HEK293 (cell line): ENCODE measurements around the gene SLC25A25.

Experiments
- CTCF ChIA-PET: fragments of 350-600 bp; formaldehyde crosslinking; extraction: SDS; loops from one replicate; lab custom pipeline; 2021; ENCODE audit warnings: antibody characterized with exemption; lab: Yijun Ruan, JAX
- POLR2A ChIA-PET: fragments of 300-600 bp; formaldehyde crosslinking; extraction: SDS; loops from one replicate; lab custom pipeline; 2020; ENCODE audit warnings: antibody characterized with exemption, inconsistent platforms; lab: Yijun Ruan, JAX
- H3K27ac ChIP-seq: fragments of 200-500 bp; sonication (Bioruptor generic); 2 replicates; pipeline ENCODE4 v1.5.1; 2014; ENCODE audit warnings: low read depth, low read length, control low read depth, inconsistent platforms; ENCODE audit errors: extremely low read depth
- H3K36me3 ChIP-seq, 2 experiments: fragments of 200-500 bp in 1 of 2; sonication (Bioruptor generic) in 1 of 2; 1 replicate in 1 of 2; 2 replicates in 1 of 2; pipeline ENCODE4 v1.5.1; 2014 to 2017; ENCODE audit warnings: inconsistent platforms in 2 of 2, low read length in 2 of 2; ENCODE audit not compliant: control insufficient read depth in 2 of 2, insufficient read depth in 1 of 2
- H3K4me1 ChIP-seq: fragments of 200-500 bp; sonication (Bioruptor generic); 2 replicates; pipeline ENCODE4 v1.5.1; 2014; ENCODE audit warnings: mild to moderate bottlenecking, low read length, inconsistent platforms; ENCODE audit not compliant: control insufficient read depth, insufficient read depth
- H3K4me3 ChIP-seq: 2 replicates; pipeline ENCODE4 v1.5.1; 2011; ENCODE audit warnings: low read depth, mild to moderate bottlenecking, control low read depth, low read length, moderate library complexity
- H3K9me3 ChIP-seq: fragments of 200-500 bp; sonication (Bioruptor generic); 2 replicates; pipeline ENCODE4 v1.5.1; 2014; ENCODE audit warnings: low read depth, low read length, inconsistent platforms; ENCODE audit not compliant: control insufficient read depth, insufficient read depth
- EGR2 ChIP-seq: fragments of 450-650 bp; formaldehyde crosslinking; IDR thresholded peaks from 2 replicates; pipeline ENCODE4 v1.5.1; 2016; ENCODE audit warnings: low read depth, missing biosample characterization, missing genetic modification characterization
- FEZF1 ChIP-seq: fragments of 450-650 bp; formaldehyde crosslinking; IDR thresholded peaks from 2 replicates; pipeline ENCODE4 v1.5.1; 2016; ENCODE audit warnings: missing biosample characterization, missing genetic modification characterization
- MEIS1 ChIP-seq: sonication (generic); formaldehyde crosslinking; IDR thresholded peaks from 2 replicates; pipeline ENCODE4 v1.8.1; 2022; ENCODE audit warnings: missing genetic modification reagents, mild to moderate bottlenecking, borderline replicate concordance
- OVOL3 ChIP-seq: fragments of 450-650 bp; formaldehyde crosslinking; IDR thresholded peaks from 2 replicates; pipeline ENCODE4 v1.5.1; 2016; ENCODE audit warnings: missing biosample characterization, missing genetic modification characterization
- PRDM1 ChIP-seq: fragments of 450-650 bp; formaldehyde crosslinking; IDR thresholded peaks from 2 replicates; pipeline ENCODE4; 2016; ENCODE audit warnings: missing biosample characterization, missing genetic modification characterization
- SETDB1 ChIP-seq: IDR thresholded peaks from one replicate; pipeline ENCODE4 v1.6.1; 2017; ENCODE audit warnings: mild to moderate bottlenecking, low read length, moderate library complexity, mixed read lengths; ENCODE audit not compliant: insufficient read length
- ZBTB20 ChIP-seq: fragments of 450-650 bp; formaldehyde crosslinking; IDR thresholded peaks from 2 replicates; pipeline ENCODE4 v1.5.1; 2016; ENCODE audit warnings: missing biosample characterization, missing genetic modification characterization
- ZEB2 ChIP-seq: fragments of 450-650 bp; formaldehyde crosslinking; IDR thresholded peaks from 2 replicates; pipeline ENCODE4 v1.5.1; 2016; ENCODE audit warnings: missing biosample characterization, missing genetic modification characterization
- ZNF202 ChIP-seq: fragments of 450-650 bp; formaldehyde crosslinking; IDR thresholded peaks from 2 replicates; pipeline ENCODE4 v1.5.1; 2016; ENCODE audit warnings: missing biosample characterization, missing genetic modification characterization, borderline replicate concordance
- ZNF211 ChIP-seq: fragments of 450-650 bp; formaldehyde crosslinking; IDR thresholded peaks from 2 replicates; pipeline ENCODE4 v1.5.1; 2016; ENCODE audit warnings: low read depth, missing biosample characterization, missing genetic modification characterization
- ZNF23 ChIP-seq: fragments of 450-650 bp; formaldehyde crosslinking; IDR thresholded peaks from 2 replicates; pipeline ENCODE4 v1.5.1; 2016; ENCODE audit warnings: missing biosample characterization, missing genetic modification characterization, borderline replicate concordance
- ZNF248 ChIP-seq: fragments of 450-650 bp; formaldehyde crosslinking; IDR thresholded peaks from 2 replicates; pipeline ENCODE4 v1.5.1; 2017; ENCODE audit warnings: missing biosample characterization, missing genetic modification characterization
- ZNF37A ChIP-seq: fragments of 450-650 bp; IDR thresholded peaks from 2 replicates; pipeline ENCODE4 v1.5.1; 2018; ENCODE audit warnings: missing biosample characterization, missing genetic modification characterization
- ZNF404 ChIP-seq: fragments of 450-650 bp; formaldehyde crosslinking; IDR thresholded peaks from 2 replicates; pipeline ENCODE4 v1.5.1; 2017; ENCODE audit warnings: missing biosample characterization, missing genetic modification characterization
- ZNF473 ChIP-seq: fragments of 450-650 bp; formaldehyde crosslinking; IDR thresholded peaks from 2 replicates; pipeline ENCODE4 v1.5.1; 2017; ENCODE audit warnings: missing biosample characterization, missing genetic modification characterization
- ZNF48 ChIP-seq: fragments of 450-650 bp; formaldehyde crosslinking; IDR thresholded peaks from 2 replicates; pipeline ENCODE4 v1.5.1; 2016; ENCODE audit warnings: missing biosample characterization, missing genetic modification characterization
- ZNF544 ChIP-seq: fragments of 450-650 bp; formaldehyde crosslinking; IDR thresholded peaks from 2 replicates; pipeline ENCODE4 v1.5.0; 2017; ENCODE audit warnings: missing biosample characterization, missing genetic modification characterization
- ZNF596 ChIP-seq: fragments of 450-650 bp; IDR thresholded peaks from 2 replicates; pipeline ENCODE4 v1.5.0; 2018; ENCODE audit warnings: missing biosample characterization, mild to moderate bottlenecking, missing genetic modification characterization, moderate library complexity
- ZNF600 ChIP-seq: fragments of 450-650 bp; formaldehyde crosslinking; IDR thresholded peaks from 2 replicates; pipeline ENCODE4 v1.5.1; 2016; ENCODE audit warnings: missing biosample characterization, missing genetic modification characterization
- ZNF768 ChIP-seq: fragments of 450-650 bp; formaldehyde crosslinking; IDR thresholded peaks from 2 replicates; pipeline ENCODE4 v1.5.1; 2018; ENCODE audit warnings: missing biosample characterization, mild to moderate bottlenecking, missing genetic modification characterization
- ZSCAN30 ChIP-seq: fragments of 450-650 bp; IDR thresholded peaks from 2 replicates; pipeline ENCODE4 v1.5.1; 2018; ENCODE audit warnings: missing biosample characterization, mild to moderate bottlenecking, missing genetic modification characterization, moderate library complexity
- TF ChIP-seq, protein P1 (sequence below): fragments of 450-650 bp; IDR thresholded peaks from 2 replicates; pipeline ENCODE4 v1.5.1; 2018; ENCODE audit warnings: missing biosample characterization, missing genetic modification characterization
- TF ChIP-seq, protein P2 (sequence below): fragments of 450-650 bp; formaldehyde crosslinking; IDR thresholded peaks from 2 replicates; pipeline ENCODE4 v1.5.1; 2016; ENCODE audit warnings: missing biosample characterization, missing genetic modification characterization
- TF ChIP-seq, protein P3 (sequence below): fragments of 450-650 bp; formaldehyde crosslinking; IDR thresholded peaks from 2 replicates; pipeline ENCODE4 v1.5.1; 2016; ENCODE audit warnings: missing biosample characterization, missing genetic modification characterization, low read depth

SLC25A25 gene

DNA sequence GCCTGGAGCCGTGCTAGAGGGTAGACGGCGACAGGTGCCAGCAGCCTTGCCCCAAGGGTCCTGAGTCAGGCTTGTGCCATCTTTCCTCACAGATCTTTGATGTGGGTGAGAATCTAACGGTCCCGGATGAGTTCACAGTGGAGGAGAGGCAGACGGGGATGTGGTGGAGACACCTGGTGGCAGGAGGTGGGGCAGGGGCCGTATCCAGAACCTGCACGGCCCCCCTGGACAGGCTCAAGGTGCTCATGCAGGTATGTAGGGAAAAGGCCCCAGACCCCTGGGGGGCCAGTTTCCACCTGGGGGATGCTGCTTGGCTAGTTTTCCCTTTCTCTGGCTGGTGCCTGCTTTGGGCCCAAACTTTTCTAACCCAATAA lies 35.5 kb downstream of the SLC25A25 start (continued):
- no peak for TF ChIP-seq ZNF202

DNA sequence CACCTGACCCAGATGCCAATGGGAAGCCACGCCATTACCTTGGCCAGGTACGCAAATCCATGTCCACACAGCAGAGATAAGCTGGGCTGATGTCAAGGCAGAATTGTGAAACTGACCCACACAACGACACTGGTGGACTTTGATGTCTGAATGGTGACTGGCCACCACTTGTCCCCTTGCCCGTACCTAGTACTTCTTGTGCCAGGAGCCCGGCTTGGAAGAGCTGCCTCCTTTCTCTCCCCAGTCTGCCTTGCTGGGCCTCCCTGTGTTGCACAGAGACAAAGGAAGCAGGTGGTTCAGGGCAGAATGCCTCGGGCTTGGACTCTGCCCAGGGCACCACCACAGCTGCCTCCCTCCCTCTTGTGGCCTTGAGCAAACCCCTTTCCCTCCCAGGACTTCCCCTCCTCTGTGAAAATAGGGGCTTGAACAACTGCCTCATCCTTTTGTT lies 36.2 kb downstream of the SLC25A25 start:
- Histone ChIP-seq H3K27ac (no peak overlapping the region), H3K9me3 (no peaks in the 10 kb centered on the region), H3K36me3 (peaks cover 0 to 75% of the 10 kb centered on the region in 2 experiments; a peak in 2 of 3 replicates), H3K4me1 (no peaks in the 10 kb centered on the region), H3K4me3 (no peak overlapping the region)
- POLR2A ChIA-PET = interaction anchor here (0.8 kb wide), 1 partner anchor 10 kb away, joined by 3 read pairs; no protein-coding TSS in a partner anchor
- TF ChIP-seq, protein P1, sequence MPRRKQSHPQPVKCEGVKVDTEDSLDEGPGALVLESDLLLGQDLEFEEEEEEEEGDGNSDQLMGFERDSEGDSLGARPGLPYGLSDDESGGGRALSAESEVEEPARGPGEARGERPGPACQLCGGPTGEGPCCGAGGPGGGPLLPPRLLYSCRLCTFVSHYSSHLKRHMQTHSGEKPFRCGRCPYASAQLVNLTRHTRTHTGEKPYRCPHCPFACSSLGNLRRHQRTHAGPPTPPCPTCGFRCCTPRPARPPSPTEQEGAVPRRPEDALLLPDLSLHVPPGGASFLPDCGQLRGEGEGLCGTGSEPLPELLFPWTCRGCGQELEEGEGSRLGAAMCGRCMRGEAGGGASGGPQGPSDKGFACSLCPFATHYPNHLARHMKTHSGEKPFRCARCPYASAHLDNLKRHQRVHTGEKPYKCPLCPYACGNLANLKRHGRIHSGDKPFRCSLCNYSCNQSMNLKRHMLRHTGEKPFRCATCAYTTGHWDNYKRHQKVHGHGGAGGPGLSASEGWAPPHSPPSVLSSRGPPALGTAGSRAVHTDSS = no peak
- TF ChIP-seq ZNF23 (tag by site-specific recombination) = no peak
- TF ChIP-seq ZNF600 = no peak
- no peak for TF ChIP-seq ZNF404 (tag by site-specific recombination)
- no peak for TF ChIP-seq ZNF248 (tag by site-specific recombination)
- TF ChIP-seq ZNF768 (tag by site-specific recombination) = no peak
- TF ChIP-seq ZSCAN30 (tag by site-specific recombination) = no peak
- TF ChIP-seq OVOL3 (tag by site-specific recombination) = no peak
- no peak for TF ChIP-seq PRDM1
- no peak for TF ChIP-seq EGR2
- TF ChIP-seq ZNF48 = no peak
- no peak for TF ChIP-seq ZNF37A (tag by site-specific recombination)
- TF ChIP-seq ZNF211 (tag by site-specific recombination) = no peak
- no peak for TF ChIP-seq FEZF1 (tag by site-specific recombination)
- TF ChIP-seq, protein P2, sequence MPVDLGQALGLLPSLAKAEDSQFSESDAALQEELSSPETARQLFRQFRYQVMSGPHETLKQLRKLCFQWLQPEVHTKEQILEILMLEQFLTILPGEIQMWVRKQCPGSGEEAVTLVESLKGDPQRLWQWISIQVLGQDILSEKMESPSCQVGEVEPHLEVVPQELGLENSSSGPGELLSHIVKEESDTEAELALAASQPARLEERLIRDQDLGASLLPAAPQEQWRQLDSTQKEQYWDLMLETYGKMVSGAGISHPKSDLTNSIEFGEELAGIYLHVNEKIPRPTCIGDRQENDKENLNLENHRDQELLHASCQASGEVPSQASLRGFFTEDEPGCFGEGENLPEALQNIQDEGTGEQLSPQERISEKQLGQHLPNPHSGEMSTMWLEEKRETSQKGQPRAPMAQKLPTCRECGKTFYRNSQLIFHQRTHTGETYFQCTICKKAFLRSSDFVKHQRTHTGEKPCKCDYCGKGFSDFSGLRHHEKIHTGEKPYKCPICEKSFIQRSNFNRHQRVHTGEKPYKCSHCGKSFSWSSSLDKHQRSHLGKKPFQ (tag by site-specific recombination) = no peak
- TF ChIP-seq ZNF544 = no peak
- TF ChIP-seq ZEB2 (tag by site-specific recombination) = no peak
- CTCF ChIA-PET = interaction anchor here (0.7 to 8.0 kb wide), 4 partner anchors 10 to 163 kb away, joined by 3 to 88 read pairs (median 4); no protein-coding TSS in a partner anchor

DNA sequence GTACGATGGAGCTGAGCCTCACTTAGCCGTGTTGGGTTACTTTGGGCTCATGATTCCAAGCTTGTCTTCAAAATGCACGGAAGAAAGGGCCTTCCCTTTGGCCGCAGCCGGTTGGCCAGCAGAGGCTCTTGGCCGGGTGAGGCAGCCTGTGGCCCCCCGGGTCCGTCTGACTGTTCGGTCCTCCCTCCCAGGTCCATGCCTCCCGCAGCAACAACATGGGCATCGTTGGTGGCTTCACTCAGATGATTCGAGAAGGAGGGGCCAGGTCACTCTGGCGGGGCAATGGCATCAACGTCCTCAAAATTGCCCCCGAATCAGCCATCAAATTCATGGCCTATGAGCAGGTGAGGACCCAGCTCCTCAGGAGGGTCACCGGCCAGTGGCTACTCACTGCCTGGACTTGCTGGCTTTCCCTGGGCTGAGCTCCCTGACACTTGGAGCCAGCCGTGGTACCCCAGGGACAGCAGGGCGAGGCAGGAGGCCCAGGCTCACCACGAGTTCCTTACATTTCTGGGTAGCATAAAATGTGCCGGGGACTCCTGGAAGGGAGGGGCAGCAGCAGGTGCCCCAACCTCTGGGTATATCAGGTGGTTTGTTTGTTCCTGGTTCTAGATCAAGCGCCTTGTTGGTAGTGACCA lies 37.6 kb downstream of the SLC25A25 start:
- Histone ChIP-seq H3K36me3 (peaks cover 0 to 81% of the 10 kb centered on the region in 2 experiments; a peak in 2 of 3 replicates), H3K4me3 (no peak overlapping the region), H3K9me3 (no peaks in the 10 kb centered on the region), H3K4me1 (no peaks in the 10 kb centered on the region), H3K27ac (no peak overlapping the region)
- ChIA-PET CTCF (interaction anchor here (0.7 to 8.0 kb wide), 5 partner anchors 10 to 346 kb away, joined by 3 to 88 read pairs (median 3); no protein-coding TSS in a partner anchor), POLR2A (no interaction called here)
- TF ChIP-seq ZNF596 (tag by site-specific recombination) (no peak), ZBTB20 (tag by site-specific recombination) (no peak), SETDB1 (no peak), ZNF473 (tag by site-specific recombination) (no peak), ZNF202 (no peak), MEIS1 (CRISPR knock-in tag) (no peak)
- TF ChIP-seq, protein P3, sequence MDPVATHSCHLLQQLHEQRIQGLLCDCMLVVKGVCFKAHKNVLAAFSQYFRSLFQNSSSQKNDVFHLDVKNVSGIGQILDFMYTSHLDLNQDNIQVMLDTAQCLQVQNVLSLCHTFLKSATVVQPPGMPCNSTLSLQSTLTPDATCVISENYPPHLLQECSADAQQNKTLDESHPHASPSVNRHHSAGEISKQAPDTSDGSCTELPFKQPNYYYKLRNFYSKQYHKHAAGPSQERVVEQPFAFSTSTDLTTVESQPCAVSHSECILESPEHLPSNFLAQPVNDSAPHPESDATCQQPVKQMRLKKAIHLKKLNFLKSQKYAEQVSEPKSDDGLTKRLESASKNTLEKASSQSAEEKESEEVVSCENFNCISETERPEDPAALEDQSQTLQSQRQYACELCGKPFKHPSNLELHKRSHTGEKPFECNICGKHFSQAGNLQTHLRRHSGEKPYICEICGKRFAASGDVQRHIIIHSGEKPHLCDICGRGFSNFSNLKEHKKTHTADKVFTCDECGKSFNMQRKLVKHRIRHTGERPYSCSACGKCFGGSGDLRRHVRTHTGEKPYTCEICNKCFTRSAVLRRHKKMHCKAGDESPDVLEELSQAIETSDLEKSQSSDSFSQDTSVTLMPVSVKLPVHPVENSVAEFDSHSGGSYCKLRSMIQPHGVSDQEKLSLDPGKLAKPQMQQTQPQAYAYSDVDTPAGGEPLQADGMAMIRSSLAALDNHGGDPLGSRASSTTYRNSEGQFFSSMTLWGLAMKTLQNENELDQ (tag by site-specific recombination) = no peak
